GM13976 (cell line): ENCODE data around the gene TRPC4AP.

Experiments used
- DNase-seq: peaks from one replicate; pipeline ENCODE4 v3.0.0; 2012; ENCODE audit warnings: low spot score
- CTCF ChIP-seq: IDR thresholded peaks from 2 replicates; pipeline ENCODE4 v1.5.1; 2012; ENCODE audit warnings: borderline replicate concordance, mild to moderate bottlenecking; ENCODE audit not compliant: insufficient read depth; ENCODE audit errors: extremely low read depth, missing control alignments, control extremely low read depth
- in situ Hi-C: fragments of 300-500 bp; cut with MboI; formaldehyde crosslinking; loops from one replicate; pipeline ENCODE4 v1.12.0; 2022; ENCODE audit warnings: low sequenced_read_pairs, mixed read lengths, inconsistent platforms; ENCODE audit not compliant: unreplicated experiment

The TRPC4AP gene

GRCh38 chr20:35011589-35012226 is 80.9 kb downstream of the TRPC4AP start:
- TF ChIP-seq CTCF, result no peak
- no peak for DNase-seq
- in situ Hi-C loops, result no loop called here

GRCh38 chr20:35010405-35011192 is 82.0 kb downstream of the TRPC4AP start:
- in situ Hi-C loops, result no loop called here
- TF ChIP-seq CTCF, result no peak

GRCh38 chr20:35009665-35010328 is 82.8 kb downstream of the TRPC4AP start:
- in situ Hi-C loops, result no loop called here
- no peak for DNase-seq
- TF ChIP-seq CTCF, result no peak

More at GRCh38 chr20:35010405-35011192, 82.0 kb downstream of the TRPC4AP start:
- no peak for DNase-seq

- TF ChIP-seq CTCF, result no peak
- DNase-seq, result no peak
- in situ Hi-C loops, result no loop called here
These were observed 83.9 kb downstream of the TRPC4AP start for GRCh38 chr20:35008411-35009342.

GRCh38 chr20:35007891-35008290 is 84.7 kb downstream of the TRPC4AP start:
- no peak for DNase-seq
- TF ChIP-seq CTCF, result no peak

GRCh38 chr20:35007413-35007812 is 85.2 kb downstream of the TRPC4AP start:
- no peak for DNase-seq
- no peak for TF ChIP-seq CTCF
- in situ Hi-C loops, result no loop called here

More at GRCh38 chr20:35007891-35008290, 84.7 kb downstream of the TRPC4AP start:
- in situ Hi-C loops, result no loop called here
